ENCODE measurements around the gene GUCD1. TPM values are rescaled to one million over a fixed set of nuclear protein-coding genes. Genes with fewer than 3 reads are reported as not detected.
"Not testable (repeated sequence)": the region's sequence is repeated elsewhere in the genome, so short reads cannot be mapped to it uniquely, and the experiment has no call there.

Gene GUCD1
- total and polyA plus RNA-seq, 12 donors: 75.4 to 162 (median 112) TPM

- H3K9me3 ChIP-seq (replicated peaks in 1 of 3): no peaks in the 10 kb centered on the region
- no peaks in the 10 kb centered on the region for H3K27me3 ChIP-seq
- no peak for TF ChIP-seq POLR2A (IDR thresholded peaks at IDR 0.05)
- TF ChIP-seq CTCF (IDR thresholded peaks at IDR 0.05): no peak
- no peaks in the 10 kb centered on the region for H3K36me3 ChIP-seq (replicated peaks in 1 of 2)
- no peak overlapping the region for H3K4me3 ChIP-seq
- H3K27ac ChIP-seq: no peak overlapping the region
- 54 to 70% (median 61%) methylated on average over 8 to 12 of the region's 12 CpGs for WGBS, 4 donors
- peaks cover 0 to 6% of the 10 kb centered on the region in 2 donors for H3K4me1 ChIP-seq (replicated peaks in 1 of 2)
- intact Hi-C loops (cut with DNase I): no loop called here
- DNase-seq: peak in 6 of 7 donors; percentile 74 to 81 (median 80)
Measured at GRCh38 chr22:24601217-24602104, 46.5 kb upstream of the GUCD1 start.

- H3K9me3 ChIP-seq (replicated peaks in 1 of 3); DNase-seq; H3K27me3 ChIP-seq; H3K4me3 ChIP-seq; H3K36me3 ChIP-seq (replicated peaks in 1 of 2); H3K27ac ChIP-seq; H3K4me1 ChIP-seq (replicated peaks in 1 of 2); intact Hi-C loops (cut with DNase I): not testable (repeated sequence)
- WGBS, 4 donors: 60 to 92% (median 83%) methylated on average over 2 to 3 of the region's 3 CpGs
Measured at GRCh38 chr22:24599958-24600715, 45.2 kb upstream of the GUCD1 start.

GRCh38 chr22:24599514-24599913 is 44.6 kb upstream of the GUCD1 start:
- WGBS, 4 donors: 84 to 100% (median 93%) methylated on average over 2 to 8 of the region's 8 CpGs
- peaks cover 0 to 6% of the 10 kb centered on the region in 2 donors for H3K4me1 ChIP-seq (replicated peaks in 1 of 2)
- no peak for DNase-seq
- H3K27me3 ChIP-seq: no peaks in the 10 kb centered on the region
- no peak for TF ChIP-seq CTCF (IDR thresholded peaks at IDR 0.05)
- TF ChIP-seq POLR2A (IDR thresholded peaks at IDR 0.05): no peak
- intact Hi-C loops (cut with DNase I): no loop called here
- H3K36me3 ChIP-seq (replicated peaks in 1 of 2): no peaks in the 10 kb centered on the region
- H3K9me3 ChIP-seq (replicated peaks in 1 of 3): no peaks in the 10 kb centered on the region
- no peak overlapping the region for H3K4me3 ChIP-seq
- no peak overlapping the region for H3K27ac ChIP-seq

DNA sequence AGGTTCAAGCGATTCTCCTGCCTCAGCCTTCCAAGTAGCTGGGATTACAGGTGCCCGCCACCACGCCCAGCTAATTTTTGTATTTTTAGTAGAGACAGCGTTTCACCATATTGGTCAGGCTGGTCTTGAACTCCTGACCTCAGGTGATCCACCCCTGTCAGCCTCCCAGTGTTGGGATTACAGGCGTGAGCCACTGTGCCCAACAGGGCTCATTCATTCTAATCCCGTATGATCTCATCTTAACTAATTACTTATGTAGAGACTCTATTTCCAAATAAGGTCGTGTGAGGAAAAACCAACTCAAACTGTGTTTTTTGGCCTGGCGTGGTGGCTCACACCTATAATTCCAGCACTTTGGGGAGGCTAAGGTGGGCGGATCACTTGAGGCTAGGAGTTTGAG is 42.1 kb upstream of the GUCD1 start:
- H3K27me3 ChIP-seq; H3K4me1 ChIP-seq (replicated peaks in 1 of 2); intact Hi-C loops (cut with DNase I); H3K36me3 ChIP-seq (replicated peaks in 1 of 2); H3K4me3 ChIP-seq; H3K27ac ChIP-seq; DNase-seq; H3K9me3 ChIP-seq (replicated peaks in 1 of 3): not testable (repeated sequence)
- 80 to 90% (median 85%) methylated on average over 9 of the region's 9 CpGs for WGBS, 4 donors

DNA sequence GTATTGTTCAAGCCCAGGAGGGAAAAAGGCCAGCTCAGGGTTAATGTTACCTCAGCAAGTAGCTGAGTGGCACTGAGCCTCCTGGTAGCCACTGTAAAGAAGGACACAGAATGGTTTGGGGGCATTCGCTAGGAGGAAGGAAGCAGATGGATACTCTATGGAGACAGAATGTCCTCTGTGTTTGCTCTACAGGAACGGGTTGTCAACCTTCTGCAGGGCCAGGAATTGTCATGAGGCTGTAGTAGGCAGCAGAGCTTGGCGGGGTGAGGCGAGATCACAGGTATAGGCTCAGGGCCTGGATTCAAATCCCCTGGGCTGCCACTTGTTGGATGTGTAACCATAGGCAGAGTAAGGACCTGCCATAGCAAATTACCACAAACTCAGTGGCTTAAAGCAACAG is 40.9 kb upstream of the GUCD1 start:
- no peaks in the 10 kb centered on the region for H3K36me3 ChIP-seq (replicated peaks in 1 of 2)
- 85 to 94% (median 91%) methylated on average over 4 of the region's 4 CpGs for WGBS, 4 donors
- no peak for DNase-seq
- H3K9me3 ChIP-seq (replicated peaks in 1 of 3): no peaks in the 10 kb centered on the region
- H3K4me1 ChIP-seq (replicated peaks in 1 of 2): peaks cover 3 to 4% of the 10 kb centered on the region in 2 donors
- no peak overlapping the region for H3K27ac ChIP-seq
- no peaks in the 10 kb centered on the region for H3K27me3 ChIP-seq
- TF ChIP-seq CTCF (IDR thresholded peaks at IDR 0.05) (no peak), POLR2A (IDR thresholded peaks at IDR 0.05) (no peak)
- intact Hi-C loops (cut with DNase I): no loop called here
- H3K4me3 ChIP-seq: no peak overlapping the region

Data from adrenal gland (tissue), 12 donors.